ENCODE results near the gene PTPRA. TPM values are rescaled to one million over a fixed set of nuclear protein-coding genes. Genes with fewer than 3 reads are reported as not detected.
"Not testable (repeated sequence)": the region's sequence is repeated elsewhere in the genome, so short reads cannot be mapped to it uniquely, and the experiment has no call there.

Gene PTPRA
- total and polyA plus RNA-seq, 5 donors from 2014 or later: 26.2 to 103 (median 35.1) TPM

- Mint-ChIP-seq H3K27ac (peak overlapping the region in 1 of 3 donors; percentile 58), H3K9me3 (peaks cover 0 to 4% (median 0%) of the 10 kb centered on the region in 7 donors), H3K4me1 (peaks cover 0 to 5% (median 0%) of the 10 kb centered on the region in 4 donors), H3K36me3 (peaks cover 60% of the 10 kb centered on the region), H3K27me3 (no peaks in the 10 kb centered on the region), H3K4me3 (no peak overlapping the region)
- no peak overlapping the region for H3K4me3 ChIP-seq (ENCODE audit: low read depth, low read length)
- H3K27ac ChIP-seq (ENCODE audit: insufficient read depth, low read length, poor library complexity, severe bottlenecking): no peak overlapping the region
- no peak for DNase-seq
- no peaks in the 10 kb centered on the region for H3K9me3 ChIP-seq (ENCODE audit: control insufficient read depth in 2 of 2, low read length in 2 of 2)
- H3K36me3 ChIP-seq (ENCODE audit: control insufficient read depth, insufficient read depth, low read length): peaks cover 56% of the 10 kb centered on the region
- no peaks in the 10 kb centered on the region for H3K4me1 ChIP-seq (ENCODE audit: control insufficient read depth, insufficient read depth, low read length, poor library complexity, severe bottlenecking)
- no peak for ATAC-seq (ENCODE audit: low read depth in 2 of 2)
- no peaks in the 10 kb centered on the region for H3K27me3 ChIP-seq (ENCODE audit: control insufficient read depth, insufficient read depth, low read length)
These were observed 148.5 kb downstream of the PTPRA start for GRCh38 chr20:3021777-3022176.

DNA sequence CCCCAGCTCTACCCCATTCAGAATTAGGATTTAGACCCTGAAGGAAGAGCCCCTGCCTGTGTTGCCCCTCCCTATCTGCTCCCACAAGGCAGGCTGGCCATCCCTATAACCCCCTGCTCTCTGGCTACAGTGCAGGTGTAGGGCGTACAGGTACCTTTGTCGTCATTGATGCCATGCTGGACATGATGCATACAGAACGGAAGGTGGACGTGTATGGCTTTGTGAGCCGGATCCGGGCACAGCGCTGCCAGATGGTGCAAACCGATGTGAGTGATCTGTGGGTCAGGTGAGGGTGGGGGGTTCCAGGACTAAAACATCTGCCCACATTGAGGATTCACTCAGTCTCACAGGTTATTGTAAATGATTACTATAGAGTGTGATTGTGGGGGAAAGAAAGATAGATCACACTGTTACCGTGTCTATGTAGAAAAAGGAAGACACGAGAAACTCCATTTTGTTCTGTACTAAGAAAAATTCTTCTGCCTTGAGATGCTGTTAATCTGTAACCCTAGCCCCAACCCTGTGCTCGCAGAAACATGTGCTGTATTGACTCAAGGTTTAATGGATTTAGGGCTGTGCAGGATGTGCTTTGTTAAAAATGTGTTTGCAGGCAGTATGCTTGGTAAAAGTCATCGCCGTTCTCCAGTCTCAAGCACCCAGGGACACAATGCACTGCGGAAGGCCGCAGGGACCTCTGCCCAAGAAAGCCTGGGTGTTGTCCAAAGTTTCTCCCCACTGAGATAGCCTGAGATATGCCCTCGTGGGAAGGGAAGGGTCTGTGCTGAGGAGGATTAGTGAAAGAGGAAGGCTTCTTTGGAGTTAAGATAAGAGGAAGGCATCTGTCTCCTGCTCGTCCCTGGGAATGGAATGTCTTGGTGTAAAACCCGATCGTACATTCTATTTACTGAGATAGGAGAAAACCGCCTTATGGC, 149.5 kb downstream of the PTPRA start:
- Mint-ChIP-seq H3K36me3 (peaks cover 60% of the 10 kb centered on the region), H3K27ac (peak overlapping the region in 2 of 3 donors; percentile 31 to 58)
- H3K4me1 Mint-ChIP-seq; H3K4me3 ChIP-seq (ENCODE audit: low read depth, low read length); H3K27me3 ChIP-seq (ENCODE audit: control insufficient read depth, insufficient read depth, low read length); H3K9me3 Mint-ChIP-seq; H3K9me3 ChIP-seq (ENCODE audit: control insufficient read depth in 2 of 2, low read length in 2 of 2); H3K27ac ChIP-seq (ENCODE audit: insufficient read depth, low read length, poor library complexity, severe bottlenecking); H3K27me3 Mint-ChIP-seq; H3K4me3 Mint-ChIP-seq; ATAC-seq (ENCODE audit: low read depth in 2 of 2); DNase-seq; H3K4me1 ChIP-seq (ENCODE audit: control insufficient read depth, insufficient read depth, low read length, poor library complexity, severe bottlenecking): not testable (repeated sequence)
- H3K36me3 ChIP-seq (ENCODE audit: control insufficient read depth, insufficient read depth, low read length): peaks cover 61% of the 10 kb centered on the region

DNA sequence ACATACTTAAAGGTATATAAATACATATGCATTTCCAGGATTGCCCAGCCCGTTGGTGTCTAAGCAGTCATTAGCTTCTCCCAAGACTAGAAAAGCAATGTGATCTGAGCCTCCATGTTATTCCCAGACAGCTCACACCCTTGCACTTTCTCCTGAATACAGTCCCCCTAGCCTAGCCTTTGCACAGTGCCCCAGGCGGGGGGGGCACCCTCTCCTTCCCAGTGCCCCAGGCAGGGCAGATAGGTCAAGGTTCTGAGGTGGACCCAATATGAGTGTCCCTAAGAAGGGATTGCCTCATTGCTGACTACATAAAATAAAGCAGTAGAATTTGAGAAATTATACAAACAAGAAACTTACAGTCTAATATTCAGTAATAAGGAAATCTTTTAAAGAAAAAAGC, 154.7 kb downstream of the PTPRA start:
- H3K27ac Mint-ChIP-seq: peak overlapping the region in 1 of 3 donors; percentile 24

GRCh38 chr20:3031524-3032147, 158.4 kb downstream of the PTPRA start:
- H3K9me3 ChIP-seq (ENCODE audit: control insufficient read depth in 2 of 2, low read length in 2 of 2): no peaks in the 10 kb centered on the region
- Mint-ChIP-seq H3K27ac (no peak overlapping the region), H3K27me3 (no peaks in the 10 kb centered on the region), H3K4me3 (no peak overlapping the region), H3K36me3 (peaks cover 51% of the 10 kb centered on the region), H3K9me3 (no peaks in the 10 kb centered on the region), H3K4me1 (no peaks in the 10 kb centered on the region)
- no peak for ATAC-seq (ENCODE audit: low read depth in 2 of 2)
- no peak overlapping the region for H3K4me3 ChIP-seq (ENCODE audit: low read depth, low read length)
- H3K36me3 ChIP-seq (ENCODE audit: control insufficient read depth, insufficient read depth, low read length): peaks cover 75% of the 10 kb centered on the region
- H3K4me1 ChIP-seq (ENCODE audit: control insufficient read depth, insufficient read depth, low read length, poor library complexity, severe bottlenecking): no peaks in the 10 kb centered on the region
- H3K27me3 ChIP-seq (ENCODE audit: control insufficient read depth, insufficient read depth, low read length): no peaks in the 10 kb centered on the region
- no peak overlapping the region for H3K27ac ChIP-seq (ENCODE audit: insufficient read depth, low read length, poor library complexity, severe bottlenecking)
- DNase-seq: no peak

More for the DNA sequence above, 154.7 kb downstream of the PTPRA start:
- Mint-ChIP-seq H3K9me3 (no peaks in the 10 kb centered on the region), H3K27me3 (no peaks in the 10 kb centered on the region), H3K36me3 (peaks cover 55% of the 10 kb centered on the region), H3K4me3 (no peak overlapping the region), H3K4me1 (no peaks in the 10 kb centered on the region)
- Histone ChIP-seq H3K27ac (ENCODE audit: insufficient read depth, low read length, poor library complexity, severe bottlenecking) (no peak overlapping the region), H3K4me3 (ENCODE audit: low read depth, low read length) (no peak overlapping the region), H3K9me3 (ENCODE audit: control insufficient read depth in 2 of 2, low read length in 2 of 2) (no peaks in the 10 kb centered on the region), H3K36me3 (ENCODE audit: control insufficient read depth, insufficient read depth, low read length) (peaks cover 76% of the 10 kb centered on the region), H3K27me3 (ENCODE audit: control insufficient read depth, insufficient read depth, low read length) (no peaks in the 10 kb centered on the region), H3K4me1 (ENCODE audit: control insufficient read depth, insufficient read depth, low read length, poor library complexity, severe bottlenecking) (no peaks in the 10 kb centered on the region)
- DNase-seq (no peak), ATAC-seq (ENCODE audit: low read depth in 2 of 2) (no peak)

GRCh38 chr20:3032624-3033023, 159.3 kb downstream of the PTPRA start:
- H3K36me3 Mint-ChIP-seq: peaks cover 43% of the 10 kb centered on the region
- H3K36me3 ChIP-seq (ENCODE audit: control insufficient read depth, insufficient read depth, low read length): peaks cover 75% of the 10 kb centered on the region
- H3K27me3 Mint-ChIP-seq: no peaks in the 10 kb centered on the region
- no peaks in the 10 kb centered on the region for H3K4me1 ChIP-seq (ENCODE audit: control insufficient read depth, insufficient read depth, low read length, poor library complexity, severe bottlenecking)
- no peak overlapping the region for H3K4me3 ChIP-seq (ENCODE audit: low read depth, low read length)
- no peaks in the 10 kb centered on the region for H3K27me3 ChIP-seq (ENCODE audit: control insufficient read depth, insufficient read depth, low read length)
- H3K4me3 Mint-ChIP-seq: no peak overlapping the region
- ATAC-seq (ENCODE audit: low read depth in 2 of 2) (no peak), DNase-seq (no peak)
- no peak overlapping the region for H3K27ac ChIP-seq (ENCODE audit: insufficient read depth, low read length, poor library complexity, severe bottlenecking)
- H3K4me1 Mint-ChIP-seq: no peaks in the 10 kb centered on the region
- H3K9me3 ChIP-seq (ENCODE audit: control insufficient read depth in 2 of 2, low read length in 2 of 2): no peaks in the 10 kb centered on the region
- no peaks in the 10 kb centered on the region for H3K9me3 Mint-ChIP-seq
- no peak overlapping the region for H3K27ac Mint-ChIP-seq

DNA sequence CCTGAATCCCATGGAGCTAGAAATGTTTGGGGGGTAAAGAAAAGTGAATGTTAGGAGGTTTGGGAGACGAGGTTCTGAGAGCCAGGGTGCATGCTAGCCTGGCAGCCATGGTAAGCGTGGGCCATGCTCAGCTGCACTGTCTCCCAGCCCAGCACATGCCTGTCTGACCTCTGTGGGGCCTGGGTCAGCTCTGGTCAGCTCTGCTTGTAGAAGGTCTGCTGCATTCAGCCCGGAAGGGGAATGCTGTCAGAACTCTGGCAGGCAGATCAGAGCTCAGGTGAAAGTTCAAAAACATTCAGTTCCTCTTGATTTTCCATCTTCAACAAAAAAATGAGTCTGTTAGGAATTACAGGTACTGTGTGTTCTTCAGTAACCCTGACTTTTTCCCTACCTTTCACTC, 164.4 kb downstream of the PTPRA start:
- Mint-ChIP-seq H3K27me3 (no peaks in the 10 kb centered on the region), H3K4me3 (no peak overlapping the region), H3K36me3 (peaks cover 36% of the 10 kb centered on the region), H3K27ac (peak overlapping the region in 1 of 3 donors; percentile 9), H3K4me1 (no peaks in the 10 kb centered on the region), H3K9me3 (no peaks in the 10 kb centered on the region)
- Histone ChIP-seq H3K4me3 (ENCODE audit: low read depth, low read length) (no peak overlapping the region), H3K27me3 (ENCODE audit: control insufficient read depth, insufficient read depth, low read length) (no peaks in the 10 kb centered on the region), H3K4me1 (ENCODE audit: control insufficient read depth, insufficient read depth, low read length, poor library complexity, severe bottlenecking) (no peaks in the 10 kb centered on the region), H3K27ac (ENCODE audit: insufficient read depth, low read length, poor library complexity, severe bottlenecking) (no peak overlapping the region), H3K9me3 (ENCODE audit: control insufficient read depth in 2 of 2, low read length in 2 of 2) (no peaks in the 10 kb centered on the region), H3K36me3 (ENCODE audit: control insufficient read depth, insufficient read depth, low read length) (peaks cover 64% of the 10 kb centered on the region)
- ATAC-seq (ENCODE audit: low read depth in 2 of 2) (no peak), DNase-seq (no peak)

DNA sequence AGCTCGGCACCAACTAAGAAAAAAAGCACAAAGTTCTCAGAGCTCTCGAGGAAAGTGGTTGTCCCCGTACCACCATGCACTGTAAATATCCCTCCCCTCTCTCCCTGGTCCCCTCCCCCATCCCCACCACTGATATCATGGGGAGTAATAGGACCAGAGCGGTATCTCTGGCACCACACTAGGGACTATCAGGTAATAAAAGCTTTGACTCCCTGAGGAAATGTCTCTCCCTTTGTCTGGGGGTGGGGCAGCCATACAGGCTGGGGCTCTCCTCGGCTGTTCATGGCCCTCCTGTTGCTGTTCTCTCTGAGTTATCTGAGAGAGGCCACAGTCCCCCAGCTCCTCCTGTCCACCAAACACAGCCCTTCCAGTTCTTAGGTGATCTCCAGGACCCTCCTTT, 165.2 kb downstream of the PTPRA start:
- no peak for DNase-seq
- Histone ChIP-seq H3K27me3 (ENCODE audit: control insufficient read depth, insufficient read depth, low read length) (no peaks in the 10 kb centered on the region), H3K4me3 (ENCODE audit: low read depth, low read length) (no peak overlapping the region), H3K4me1 (ENCODE audit: control insufficient read depth, insufficient read depth, low read length, poor library complexity, severe bottlenecking) (no peaks in the 10 kb centered on the region), H3K36me3 (ENCODE audit: control insufficient read depth, insufficient read depth, low read length) (peaks cover 59% of the 10 kb centered on the region), H3K9me3 (ENCODE audit: control insufficient read depth in 2 of 2, low read length in 2 of 2) (no peaks in the 10 kb centered on the region), H3K27ac (ENCODE audit: insufficient read depth, low read length, poor library complexity, severe bottlenecking) (no peak overlapping the region)
- Mint-ChIP-seq H3K4me1 (peaks cover 0 to under 1% (median 0%) of the 10 kb centered on the region in 4 donors), H3K36me3 (peaks cover 36% of the 10 kb centered on the region), H3K27me3 (no peaks in the 10 kb centered on the region), H3K9me3 (no peaks in the 10 kb centered on the region), H3K4me3 (no peak overlapping the region), H3K27ac (peak overlapping the region in 2 of 3 donors; percentile 44 to 59)
- no peak for ATAC-seq (ENCODE audit: low read depth in 2 of 2)

Data from CD4-positive, CD25-positive, alpha-beta regulatory T cell (primary cell).